ENCODE data around the gene DLG5.

DNA sequence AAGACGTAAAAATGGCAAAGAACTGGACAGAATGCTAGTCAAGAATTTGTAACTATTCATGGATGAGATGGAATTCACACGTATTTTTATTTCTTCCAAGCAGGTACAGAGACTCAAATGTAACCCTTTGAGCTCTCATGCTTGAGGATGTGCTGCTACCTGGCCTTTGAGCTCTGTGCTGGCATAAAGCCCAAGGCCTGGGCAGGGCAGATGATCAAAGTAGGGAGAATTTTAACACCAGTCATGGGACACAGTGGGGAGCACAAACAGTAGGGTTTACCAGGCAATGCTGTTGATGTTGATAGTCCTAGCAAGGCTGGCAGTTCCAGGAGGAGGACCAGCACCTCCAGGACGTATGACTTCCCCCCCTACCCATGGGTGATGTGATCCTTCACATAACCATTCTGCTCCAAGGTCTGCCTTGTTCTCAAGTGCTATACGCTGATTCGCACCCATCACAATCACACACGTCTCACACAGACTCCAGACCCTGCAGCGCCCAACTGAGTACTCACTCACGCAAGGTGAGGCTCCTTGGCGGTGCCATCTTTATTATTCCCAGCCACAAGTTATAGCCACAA is 48.6 kb upstream of the DLG5 start:
- TF ChIP-seq EZH2phosphoT487 (IDR thresholded peaks at IDR 0.05), result no peak
- TF ChIP-seq CTCF (IDR thresholded peaks at IDR 0.05), result no peak
